ENCODE results near the gene PI4KA.

Gene PI4KA

GRCh38 chr22:20884454-20884853, 25.8 kb upstream of the PI4KA start:
- no peak overlapping the region for H3K4me3 ChIP-seq (ENCODE audit: low read length)
- DNase-seq (ENCODE audit: low read depth, low spot score): no peak

- no peak for DNase-seq (ENCODE audit: low read depth, low spot score)
These were observed 24.2 kb upstream of the PI4KA start for GRCh38 chr22:20882855-20883254.

GRCh38 chr22:20881869-20882815, 23.5 kb upstream of the PI4KA start:
- no peak for DNase-seq (ENCODE audit: low read depth, low spot score)
- H3K4me3 ChIP-seq (ENCODE audit: low read length): no peak overlapping the region

More at GRCh38 chr22:20882855-20883254, 24.2 kb upstream of the PI4KA start:
- no peak overlapping the region for H3K4me3 ChIP-seq (ENCODE audit: low read length)

DNA sequence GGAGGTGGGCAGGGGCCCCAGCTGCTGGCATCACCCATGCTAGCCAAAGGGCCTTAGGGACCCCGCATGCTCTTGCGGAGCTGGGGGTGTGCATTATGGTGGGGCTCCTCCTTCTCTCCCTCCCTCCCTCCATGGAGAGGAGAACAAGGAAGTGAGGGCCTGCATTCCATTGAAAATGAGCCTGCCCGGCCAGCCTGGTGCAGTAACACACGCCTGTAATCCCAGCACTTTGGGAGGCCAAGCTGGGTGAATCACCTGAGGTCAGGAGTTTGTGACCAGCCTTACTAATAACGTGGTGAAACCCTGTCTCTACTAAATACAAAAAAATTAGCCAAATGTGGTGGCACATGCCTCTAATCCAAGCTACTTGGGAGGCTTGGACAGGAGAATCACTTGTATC, 22.6 kb upstream of the PI4KA start:
- no peak overlapping the region for H3K4me3 ChIP-seq (ENCODE audit: low read length)
- DNase-seq (ENCODE audit: low read depth, low spot score): no peak

DNA sequence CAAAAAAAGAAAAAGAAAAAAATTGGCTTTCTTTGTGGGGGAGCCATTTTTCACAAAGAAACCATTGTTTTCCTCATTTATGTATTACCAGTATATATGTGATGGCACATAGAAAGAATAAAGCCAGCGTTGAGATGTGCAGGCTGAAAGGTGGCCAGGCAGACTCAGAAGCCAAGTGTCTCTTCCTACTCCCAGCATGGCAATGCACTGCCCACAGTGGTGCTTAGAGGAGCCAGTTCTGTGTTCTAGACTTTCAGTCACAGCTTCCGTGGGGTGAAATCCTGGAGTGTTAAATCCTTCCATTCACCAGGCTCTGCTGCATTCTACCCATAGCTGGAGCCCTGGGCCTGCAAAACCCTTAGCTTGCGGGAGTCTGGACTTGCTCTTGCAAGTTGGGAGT, 19.1 kb upstream of the PI4KA start:
- no peak for DNase-seq (ENCODE audit: low read depth, low spot score)
- no peak overlapping the region for H3K4me3 ChIP-seq (ENCODE audit: low read length)

GRCh38 chr22:20875296-20875695, 16.7 kb upstream of the PI4KA start:
- H3K4me3 ChIP-seq (ENCODE audit: low read length): no peak overlapping the region

DNA sequence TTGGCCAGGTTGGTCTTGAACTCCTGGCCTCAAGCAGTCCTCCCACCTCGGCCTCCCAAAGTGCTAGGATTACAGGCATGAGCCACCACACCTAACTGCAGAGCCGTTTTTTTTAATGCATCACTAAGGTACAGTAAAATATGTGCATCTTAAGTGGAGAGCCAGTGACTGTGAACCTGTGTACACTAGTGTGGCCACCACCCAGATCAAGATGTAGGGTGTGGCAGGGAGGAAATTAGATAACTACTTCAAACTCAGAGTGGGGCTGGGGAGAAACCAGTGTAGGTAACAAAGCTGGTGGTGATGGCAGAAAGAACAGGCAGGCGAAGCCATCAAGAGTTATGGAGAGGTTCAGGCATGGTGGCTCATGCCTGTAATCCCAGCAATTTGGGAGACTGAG, 14.6 kb upstream of the PI4KA start:
- H3K4me3 ChIP-seq (ENCODE audit: low read length): no peak overlapping the region
- DNase-seq (ENCODE audit: low read depth, low spot score): no peak

More at GRCh38 chr22:20875296-20875695, 16.7 kb upstream of the PI4KA start:
- DNase-seq (ENCODE audit: low read depth, low spot score): no peak

GRCh38 chr22:20869234-20869633, 10.6 kb upstream of the PI4KA start:
- no peak overlapping the region for H3K4me3 ChIP-seq (ENCODE audit: low read length)
- DNase-seq (ENCODE audit: low read depth, low spot score): no peak

DNA sequence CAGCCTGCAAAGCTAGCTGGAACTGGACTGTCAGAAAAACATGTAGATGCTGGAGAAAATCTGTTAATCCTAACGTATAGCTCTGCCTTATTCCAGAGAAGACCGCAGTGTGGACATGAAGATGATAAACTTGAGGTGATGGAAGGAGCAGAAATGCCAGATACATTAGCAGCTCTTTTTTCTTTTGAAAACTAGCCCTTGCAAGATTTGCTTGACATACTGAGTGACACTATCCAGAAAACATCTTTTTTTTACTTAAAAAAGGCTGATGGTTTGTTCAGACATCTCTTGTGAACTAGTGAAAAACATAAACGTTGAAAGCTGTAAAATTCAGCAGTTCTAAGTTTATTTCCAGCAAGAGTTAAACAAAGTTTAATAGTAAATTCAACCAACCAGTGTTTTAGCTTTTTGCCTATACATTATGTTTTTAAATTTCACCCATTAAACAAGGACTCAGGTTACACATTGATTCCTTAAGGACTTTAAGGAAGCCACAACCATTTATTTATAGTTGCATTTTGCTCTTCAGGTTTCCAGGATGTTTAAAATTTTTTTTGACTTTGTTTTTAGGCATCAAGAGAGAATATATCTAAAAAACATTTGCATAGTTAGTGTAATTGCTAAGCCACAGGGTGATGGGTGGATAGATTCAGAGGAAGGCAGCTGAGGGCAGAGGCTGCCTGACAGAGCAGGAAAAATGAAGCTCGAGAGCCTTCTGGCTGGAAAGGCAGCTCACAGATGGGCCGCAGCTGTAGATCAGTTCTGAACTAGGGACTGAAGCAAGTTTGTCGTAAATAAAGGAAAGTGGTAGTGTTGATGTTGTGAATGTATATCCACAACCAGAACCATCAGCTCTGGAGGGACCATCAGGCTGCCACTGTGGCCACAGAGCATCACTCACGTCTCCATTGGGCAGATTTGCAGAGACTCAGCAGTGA, 9.7 kb upstream of the PI4KA start:
- no peak for DNase-seq (ENCODE audit: low read depth, low spot score)
- no peak overlapping the region for H3K4me3 ChIP-seq (ENCODE audit: low read length)

- H3K4me3 ChIP-seq (ENCODE audit: low read length): no peak overlapping the region
- no peak for DNase-seq (ENCODE audit: low read depth, low spot score)
These were observed 8.8 kb upstream of the PI4KA start for GRCh38 chr22:20867179-20868024.

DNA sequence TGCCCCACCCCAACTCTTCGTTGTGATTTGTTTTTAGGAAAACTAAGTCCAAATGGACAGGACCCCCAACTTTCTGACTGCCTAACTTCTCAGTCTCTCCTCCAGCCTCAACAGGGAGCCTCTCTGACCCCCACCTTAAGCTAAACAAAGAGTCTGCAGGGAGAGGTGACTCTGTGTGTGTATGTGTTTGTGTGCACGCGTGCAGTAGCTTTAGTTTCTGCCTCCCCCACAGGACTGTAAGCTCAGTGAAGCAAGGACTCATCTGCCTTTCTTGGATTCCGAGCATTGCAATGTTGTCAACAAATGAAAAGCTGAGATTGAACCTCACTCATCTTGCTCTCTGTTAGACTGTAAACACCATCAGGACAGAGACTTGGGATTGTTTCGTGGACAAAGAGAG, 8.1 kb upstream of the PI4KA start:
- no peak for DNase-seq (ENCODE audit: low read depth, low spot score)
- H3K4me3 ChIP-seq (ENCODE audit: low read length): no peak overlapping the region

GRCh38 chr22:20865875-20866445, 7.3 kb upstream of the PI4KA start:
- no peak overlapping the region for H3K4me3 ChIP-seq (ENCODE audit: low read length)
- DNase-seq (ENCODE audit: low read depth, low spot score): no peak

GRCh38 chr22:20865331-20865730, 6.7 kb upstream of the PI4KA start:
- DNase-seq (ENCODE audit: low read depth, low spot score): no peak
- H3K4me3 ChIP-seq (ENCODE audit: low read length): no peak overlapping the region

- no peak for DNase-seq (ENCODE audit: low read depth, low spot score)
- H3K4me3 ChIP-seq (ENCODE audit: low read length): no peak overlapping the region
These were observed 5.7 kb upstream of the PI4KA start for GRCh38 chr22:20864186-20864908.

DNA sequence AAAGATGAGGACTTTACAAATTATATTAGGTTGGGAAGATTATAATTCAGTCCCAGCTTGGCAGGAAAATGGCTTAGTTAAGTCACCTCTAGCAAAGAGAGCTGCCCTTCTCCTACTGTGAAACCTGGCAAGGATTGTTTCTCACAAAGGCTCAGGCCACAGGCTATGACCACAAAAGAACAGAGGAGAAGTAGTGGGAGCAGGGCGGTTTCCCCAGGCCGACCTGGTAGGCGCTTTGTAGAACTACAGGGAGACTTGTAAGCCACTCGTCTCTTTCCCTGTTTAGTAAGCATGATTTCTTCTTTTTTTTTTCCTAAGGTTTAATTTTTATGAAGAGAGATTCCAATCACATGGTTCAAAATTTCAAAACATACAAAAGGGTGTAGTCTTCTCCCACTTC, 4.8 kb upstream of the PI4KA start:
- H3K4me3 ChIP-seq (ENCODE audit: low read length): no peak overlapping the region
- DNase-seq (ENCODE audit: low read depth, low spot score): no peak

GRCh38 chr22:20862540-20862939, 3.9 kb upstream of the PI4KA start:
- DNase-seq (ENCODE audit: low read depth, low spot score): no peak
- no peak overlapping the region for H3K4me3 ChIP-seq (ENCODE audit: low read length)

GRCh38 chr22:20859615-20860014, 1.0 kb upstream of the PI4KA start:
- peak overlapping the region; percentile 89 for H3K4me3 ChIP-seq (ENCODE audit: low read length)
- DNase-seq (ENCODE audit: low read depth, low spot score): no peak

Measured in Jurkat, Clone E6-1 (cell line).